Islet of Langerhans (tissue), 1 donor: ENCODE results near the gene FKBP5.
"Not testable (repeated sequence)": the region's sequence is repeated elsewhere in the genome, so short reads cannot be mapped to it uniquely, and the experiment has no call there.

Source experiments
- FAIRE-seq: peaks from one replicate; lab custom pipeline; 2011; peaks lifted over from hg19 to GRCh38; lab: Jason Lieb, UNC

FKBP5 gene

GRCh38 chr6:35723587-35723986 is 34.9 kb upstream of the FKBP5 start:
- FAIRE-seq: no peak

GRCh38 chr6:35722121-35722761 is 33.5 kb upstream of the FKBP5 start:
- no peak for FAIRE-seq

GRCh38 chr6:35719830-35720733 is 31.4 kb upstream of the FKBP5 start:
- no peak for FAIRE-seq

- FAIRE-seq: no peak
Measured at GRCh38 chr6:35719404-35719829, 30.7 kb upstream of the FKBP5 start.

- no peak for FAIRE-seq
Measured at GRCh38 chr6:35718911-35719381, 30.2 kb upstream of the FKBP5 start.

GRCh38 chr6:35718375-35718736 is 29.6 kb upstream of the FKBP5 start:
- no peak for FAIRE-seq

GRCh38 chr6:35717449-35718374 is 29.0 kb upstream of the FKBP5 start:
- FAIRE-seq: no peak

GRCh38 chr6:35716798-35717197 is 28.1 kb upstream of the FKBP5 start:
- FAIRE-seq: no peak

- FAIRE-seq: no peak
Measured at GRCh38 chr6:35713006-35713767, 24.5 kb upstream of the FKBP5 start.

GRCh38 chr6:35711731-35712130 is 23.0 kb upstream of the FKBP5 start:
- FAIRE-seq: no peak

GRCh38 chr6:35710241-35710847 is 21.6 kb upstream of the FKBP5 start:
- FAIRE-seq: no peak

GRCh38 chr6:35708585-35708984 is 19.9 kb upstream of the FKBP5 start:
- FAIRE-seq: no peak

- FAIRE-seq: no peak
Measured at GRCh38 chr6:35707714-35708407, 19.1 kb upstream of the FKBP5 start.

- FAIRE-seq: no peak
Measured at GRCh38 chr6:35706468-35706867, 17.8 kb upstream of the FKBP5 start.

- FAIRE-seq: no peak
Measured at GRCh38 chr6:35703554-35703953, 14.8 kb upstream of the FKBP5 start.

GRCh38 chr6:35698858-35699257 is 10.1 kb upstream of the FKBP5 start:
- no peak for FAIRE-seq

GRCh38 chr6:35698430-35698829 is 9.7 kb upstream of the FKBP5 start:
- not testable (repeated sequence) for FAIRE-seq

- FAIRE-seq: no peak
Measured at GRCh38 chr6:35694462-35694861, 5.7 kb upstream of the FKBP5 start.

- FAIRE-seq: no peak
Measured at GRCh38 chr6:35691027-35691824, 2.5 kb upstream of the FKBP5 start.

GRCh38 chr6:35690484-35690883 is 1.8 kb upstream of the FKBP5 start:
- no peak for FAIRE-seq
